ENCODE data around the gene PCDH19.
"Not testable (repeated sequence)": the region's sequence is repeated elsewhere in the genome, so short reads cannot be mapped to it uniquely, and the experiment has no call there.

PCDH19 gene, protein sequence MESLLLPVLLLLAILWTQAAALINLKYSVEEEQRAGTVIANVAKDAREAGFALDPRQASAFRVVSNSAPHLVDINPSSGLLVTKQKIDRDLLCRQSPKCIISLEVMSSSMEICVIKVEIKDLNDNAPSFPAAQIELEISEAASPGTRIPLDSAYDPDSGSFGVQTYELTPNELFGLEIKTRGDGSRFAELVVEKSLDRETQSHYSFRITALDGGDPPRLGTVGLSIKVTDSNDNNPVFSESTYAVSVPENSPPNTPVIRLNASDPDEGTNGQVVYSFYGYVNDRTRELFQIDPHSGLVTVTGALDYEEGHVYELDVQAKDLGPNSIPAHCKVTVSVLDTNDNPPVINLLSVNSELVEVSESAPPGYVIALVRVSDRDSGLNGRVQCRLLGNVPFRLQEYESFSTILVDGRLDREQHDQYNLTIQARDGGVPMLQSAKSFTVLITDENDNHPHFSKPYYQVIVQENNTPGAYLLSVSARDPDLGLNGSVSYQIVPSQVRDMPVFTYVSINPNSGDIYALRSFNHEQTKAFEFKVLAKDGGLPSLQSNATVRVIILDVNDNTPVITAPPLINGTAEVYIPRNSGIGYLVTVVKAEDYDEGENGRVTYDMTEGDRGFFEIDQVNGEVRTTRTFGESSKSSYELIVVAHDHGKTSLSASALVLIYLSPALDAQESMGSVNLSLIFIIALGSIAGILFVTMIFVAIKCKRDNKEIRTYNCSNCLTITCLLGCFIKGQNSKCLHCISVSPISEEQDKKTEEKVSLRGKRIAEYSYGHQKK (N-terminal part only)

DNA sequence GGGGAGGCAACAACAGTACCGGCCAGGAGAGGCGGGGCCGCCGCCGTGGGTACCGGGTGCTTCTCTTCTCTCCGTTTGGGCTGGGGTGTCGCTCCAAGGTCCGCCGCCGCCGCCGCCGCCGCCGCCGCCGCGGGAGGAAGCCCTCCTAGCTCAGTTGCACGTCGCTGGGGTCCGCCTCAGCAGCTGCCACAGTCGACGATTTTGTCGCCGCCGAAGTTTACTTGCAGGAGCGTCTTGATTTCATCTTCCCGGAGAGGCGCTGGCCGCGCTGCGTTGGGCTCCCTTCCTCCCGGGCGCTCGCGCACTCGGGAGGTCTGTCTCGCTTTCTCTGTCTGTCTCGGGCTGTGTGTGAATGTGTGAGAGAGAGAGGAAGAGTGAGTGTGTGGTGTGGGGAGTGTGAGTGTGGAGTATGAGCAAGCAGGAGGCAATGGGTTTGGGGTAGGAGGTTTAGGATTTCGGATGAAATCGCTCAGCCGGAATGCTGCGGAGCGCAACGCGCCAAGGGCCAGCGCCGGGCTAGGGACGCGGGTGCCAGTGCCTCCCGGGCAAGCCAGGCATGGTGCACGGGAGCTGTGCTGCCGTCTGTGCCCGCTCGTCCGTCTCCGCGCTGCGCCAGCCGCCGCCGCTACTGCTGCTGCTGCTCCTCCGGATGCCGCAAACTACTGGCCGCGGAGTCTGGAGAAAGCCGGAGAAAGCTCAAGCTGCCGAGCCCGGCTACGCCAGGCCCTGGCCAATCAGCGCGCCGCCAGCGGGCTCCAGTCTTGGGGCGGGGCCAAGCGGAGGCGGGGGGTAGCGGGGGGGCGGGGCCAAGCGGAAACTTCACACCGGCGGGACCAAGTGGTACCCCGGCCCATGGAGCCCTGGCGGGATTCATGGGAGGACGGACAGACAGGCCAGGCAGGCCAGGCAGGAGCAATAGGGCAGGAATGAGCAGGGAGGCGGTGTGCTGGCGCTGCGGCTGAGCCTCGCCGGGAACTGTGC, at the start of gene PCDH19:
Gene PCDH19 (minus strand): TSS at position 664 of the 981 bp plus-strand sequence. CDS start 1,676 bp downstream, outside the sequence.
- in situ Hi-C loops (cut with HindIII; ENCODE audit: low sequenced_read_pairs), result no loop called here

DNA sequence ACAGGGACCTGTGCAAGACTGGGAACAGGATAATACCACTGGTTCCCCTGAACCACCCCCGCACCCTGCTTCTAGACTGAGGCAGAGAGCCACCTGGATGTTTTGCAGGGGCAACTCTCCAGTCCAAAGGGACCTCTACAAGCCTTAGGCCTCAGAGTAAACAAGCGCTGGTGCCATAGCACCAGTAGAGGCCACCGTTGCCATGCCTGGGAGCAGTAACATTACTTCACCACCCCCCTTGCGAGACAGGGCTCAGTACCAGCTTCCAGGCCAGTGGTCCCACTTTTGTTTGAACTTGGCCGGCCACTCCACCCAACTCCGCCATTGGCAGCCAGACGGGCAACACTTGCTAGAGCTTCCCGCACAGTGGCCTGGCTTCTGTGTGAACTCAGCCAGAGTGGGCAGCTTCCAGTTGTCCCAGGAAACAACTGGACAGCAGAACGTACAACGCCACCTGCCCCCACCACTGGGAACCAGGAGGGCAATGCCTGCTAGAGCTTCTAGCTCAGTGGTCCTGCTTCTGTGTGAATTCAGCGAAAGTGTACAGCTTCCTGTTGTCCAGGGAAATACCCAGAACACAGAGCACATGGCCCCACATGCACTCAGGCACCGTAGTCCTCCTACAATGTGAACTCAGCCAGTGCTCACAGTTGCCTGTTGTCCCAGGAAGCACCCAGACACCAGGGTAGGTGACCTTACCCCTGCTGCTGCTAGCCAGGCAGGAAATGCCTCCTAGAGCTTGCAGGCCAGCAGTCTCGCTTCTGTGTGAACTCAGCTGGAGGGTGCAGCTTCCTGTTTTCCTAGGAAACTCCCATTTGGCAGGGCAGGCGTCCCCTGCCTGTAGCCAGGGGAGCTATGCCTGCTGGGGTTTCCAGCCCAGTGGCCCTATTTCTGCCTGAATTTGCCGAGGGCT, 39.9 kb upstream of the PCDH19 start:
- in situ Hi-C loops (cut with HindIII; ENCODE audit: low sequenced_read_pairs), result no loop called here

DNA sequence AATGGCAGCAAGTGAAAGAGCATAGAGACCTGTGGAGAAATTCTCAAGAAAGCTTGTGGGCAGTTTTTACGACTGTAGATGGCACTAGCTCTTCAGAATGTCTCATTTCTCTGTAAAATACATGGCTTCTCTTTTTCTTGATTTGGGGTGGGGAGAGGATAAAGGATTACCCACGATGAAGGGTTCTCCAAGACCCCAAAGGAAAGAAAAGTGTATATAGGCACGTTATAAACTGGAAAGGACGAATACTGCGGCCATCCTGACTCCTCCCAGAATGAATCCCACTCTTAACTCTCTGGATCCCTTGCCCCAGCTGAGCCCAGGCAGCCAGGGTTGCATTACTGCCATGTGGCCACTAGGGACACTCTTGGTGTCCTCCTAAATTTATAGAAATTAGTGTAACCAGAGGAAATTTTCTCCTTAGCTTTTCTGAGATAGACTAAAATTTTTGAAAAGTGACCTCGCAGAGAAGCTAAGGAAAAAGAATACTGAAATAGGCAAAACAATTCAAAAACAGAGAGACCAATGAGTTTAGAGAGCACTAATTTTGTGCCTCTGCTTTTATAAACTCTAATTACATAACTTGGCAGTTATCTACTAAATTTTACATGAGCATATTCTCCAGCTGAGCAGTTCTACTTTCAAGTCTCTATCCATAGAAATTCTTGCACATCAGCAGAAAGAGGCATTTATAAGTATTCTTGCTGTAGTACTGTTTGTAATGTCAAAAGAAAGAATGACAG, 37.8 kb upstream of the PCDH19 start:
- in situ Hi-C loops (cut with HindIII; ENCODE audit: low sequenced_read_pairs), result no loop called here

DNA sequence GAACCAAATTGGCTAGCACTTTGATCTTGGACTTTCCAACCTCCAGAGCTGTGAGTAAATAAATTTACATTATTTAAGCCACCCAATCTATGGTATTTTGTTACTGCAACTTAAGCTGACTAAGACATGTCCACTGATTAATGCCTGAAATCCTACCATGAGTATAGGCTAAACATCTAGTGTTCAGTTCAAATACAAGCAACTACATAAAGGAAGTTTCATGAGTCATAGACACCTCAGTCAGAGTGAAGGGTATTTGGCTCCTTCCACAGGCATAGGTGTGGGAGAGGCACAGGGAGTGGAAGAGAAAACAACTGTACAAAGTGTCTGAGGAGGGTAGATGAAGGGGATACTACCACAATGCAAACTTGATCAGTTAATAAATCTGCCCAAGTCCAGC, 35.5 kb upstream of the PCDH19 start:
- in situ Hi-C loops (cut with HindIII; ENCODE audit: low sequenced_read_pairs), result no loop called here

DNA sequence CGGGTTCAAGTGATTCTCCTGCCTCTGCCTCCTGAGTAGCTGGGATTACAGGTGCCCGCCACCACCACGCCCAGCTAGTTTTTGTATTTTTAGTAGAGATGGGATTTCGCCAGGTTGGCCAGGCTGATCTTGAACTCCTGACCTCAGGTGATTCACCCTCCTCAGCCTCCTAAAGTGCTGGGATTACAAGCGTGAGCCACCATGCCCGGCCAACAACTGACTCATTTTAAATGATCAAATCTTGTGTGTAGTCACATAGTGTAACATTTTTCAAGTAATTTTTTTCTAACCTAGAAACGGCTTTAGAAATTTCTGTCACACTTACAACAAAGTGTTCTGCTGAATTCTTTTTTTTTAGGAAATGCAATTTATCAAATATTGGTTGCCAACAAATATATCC, 31.2 kb upstream of the PCDH19 start:
- in situ Hi-C loops (cut with HindIII; ENCODE audit: low sequenced_read_pairs), result not testable (repeated sequence)

DNA sequence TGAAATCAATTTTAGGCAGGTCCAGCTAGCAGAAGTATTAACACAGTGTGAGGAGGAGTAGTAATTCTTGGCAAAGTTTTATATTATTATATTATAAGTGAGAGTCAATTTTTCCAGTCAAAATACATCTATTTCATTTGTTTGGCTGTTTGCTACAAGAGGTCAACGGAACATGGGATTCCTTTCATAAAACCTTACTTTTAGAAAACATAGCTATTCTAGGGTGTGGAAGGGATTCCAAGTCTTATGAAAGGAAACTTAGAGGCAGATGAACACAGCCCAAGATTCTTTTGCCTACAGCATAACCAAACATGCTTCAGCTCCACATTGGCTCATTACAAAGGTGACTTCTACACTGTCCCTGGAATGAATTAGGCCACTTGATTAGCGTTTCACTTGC, 29.9 kb upstream of the PCDH19 start:
- in situ Hi-C loops (cut with HindIII; ENCODE audit: low sequenced_read_pairs), result no loop called here

DNA sequence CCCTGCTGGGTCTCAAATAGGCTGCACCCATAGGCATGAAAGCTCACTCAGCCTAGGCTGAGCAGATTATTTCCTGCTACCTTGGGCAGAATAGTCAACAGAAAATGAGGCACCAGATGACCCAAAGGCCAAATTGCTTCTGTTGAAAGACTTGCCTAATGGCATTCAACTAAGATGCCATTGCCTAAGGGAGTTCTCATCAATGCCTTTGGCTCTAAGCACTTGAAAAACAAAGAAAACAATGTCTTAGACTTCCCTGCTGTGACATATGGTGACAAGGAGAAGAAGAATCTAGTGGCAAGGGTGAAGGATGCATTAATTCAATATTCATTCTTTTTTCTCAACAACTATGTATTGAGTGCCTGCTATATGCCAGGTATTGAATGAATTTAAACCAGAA, 25.7 kb upstream of the PCDH19 start:
- in situ Hi-C loops (cut with HindIII; ENCODE audit: low sequenced_read_pairs), result no loop called here

DNA sequence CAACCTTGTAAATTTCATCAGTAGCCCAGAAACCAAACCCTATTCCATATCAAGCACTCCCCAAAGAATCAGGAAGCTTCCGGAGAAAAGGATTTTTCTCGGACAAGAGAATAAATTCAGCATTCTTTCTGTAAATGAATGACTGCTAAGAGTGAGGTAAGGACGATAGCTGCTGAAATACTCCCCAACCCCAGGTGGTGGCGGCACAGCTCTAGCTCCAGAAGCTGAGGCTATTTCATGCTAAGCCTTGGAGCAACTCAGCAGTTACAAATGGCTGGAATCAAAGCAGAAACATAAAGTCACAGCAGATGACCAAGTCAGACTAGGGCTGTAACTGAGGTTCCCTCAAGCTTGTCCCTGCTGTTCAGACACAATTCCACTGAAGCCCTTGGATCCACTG, 13.9 kb upstream of the PCDH19 start:
- in situ Hi-C loops (cut with HindIII; ENCODE audit: low sequenced_read_pairs), result no loop called here

DNA sequence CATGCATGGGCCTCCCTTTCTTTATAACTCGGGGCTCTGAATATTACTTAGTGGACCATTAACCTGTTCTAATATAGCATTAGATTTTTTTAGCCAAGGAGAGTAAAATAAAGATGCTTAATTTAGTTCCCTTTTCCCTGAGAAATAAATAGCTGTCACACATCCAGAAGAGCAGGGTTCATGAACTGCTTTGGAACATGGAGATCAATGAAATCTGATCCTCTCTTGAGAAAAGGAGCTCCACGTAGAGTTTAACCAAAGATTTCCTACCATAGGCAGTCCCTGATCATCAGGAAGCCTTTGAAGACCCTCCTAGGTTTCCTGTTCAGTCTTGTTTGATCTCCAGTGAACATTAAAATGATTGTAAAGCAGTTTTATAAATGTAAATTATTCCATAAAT, 8.5 kb upstream of the PCDH19 start:
- in situ Hi-C loops (cut with HindIII; ENCODE audit: low sequenced_read_pairs), result no loop called here

DNA sequence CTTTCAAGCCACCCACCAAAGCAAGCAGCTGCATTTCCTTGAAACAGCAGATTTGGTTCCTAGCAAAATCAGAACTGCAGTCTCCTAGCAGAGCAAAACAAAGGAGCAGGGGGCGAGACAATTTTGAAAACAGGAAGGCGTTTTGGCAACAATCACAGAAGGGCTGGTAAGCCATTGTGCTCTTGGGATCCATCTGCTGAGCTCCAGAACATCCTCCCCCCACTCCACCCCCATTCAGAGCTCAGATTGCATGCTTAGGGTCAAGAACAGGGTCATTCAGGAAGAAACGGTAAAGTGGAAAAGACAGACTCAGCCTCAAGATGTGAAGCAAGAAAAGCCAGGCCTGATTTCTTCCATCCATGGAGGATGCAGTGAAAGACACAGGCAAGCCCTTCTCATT, 7.6 kb upstream of the PCDH19 start:
- in situ Hi-C loops (cut with HindIII; ENCODE audit: low sequenced_read_pairs), result no loop called here

DNA sequence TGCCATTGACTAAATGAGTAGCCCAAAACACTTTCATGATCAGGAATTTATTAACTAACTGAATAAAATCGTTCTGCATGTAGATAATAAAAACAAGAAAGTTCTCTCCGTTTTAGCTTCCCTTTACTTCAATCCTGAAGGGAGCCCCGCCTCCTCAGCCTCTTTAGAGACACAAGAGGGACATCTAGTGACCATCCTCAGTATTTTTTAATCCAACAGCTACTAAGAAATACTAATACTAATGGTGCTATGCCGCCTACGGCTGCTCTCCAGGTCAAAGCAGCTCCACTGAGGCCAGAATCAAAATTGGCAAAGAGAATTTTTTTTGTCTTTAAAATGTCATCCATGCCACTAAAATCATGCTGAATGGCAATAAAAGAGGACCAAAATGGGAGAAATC, 3.2 kb upstream of the PCDH19 start:
- in situ Hi-C loops (cut with HindIII; ENCODE audit: low sequenced_read_pairs), result no loop called here

DNA sequence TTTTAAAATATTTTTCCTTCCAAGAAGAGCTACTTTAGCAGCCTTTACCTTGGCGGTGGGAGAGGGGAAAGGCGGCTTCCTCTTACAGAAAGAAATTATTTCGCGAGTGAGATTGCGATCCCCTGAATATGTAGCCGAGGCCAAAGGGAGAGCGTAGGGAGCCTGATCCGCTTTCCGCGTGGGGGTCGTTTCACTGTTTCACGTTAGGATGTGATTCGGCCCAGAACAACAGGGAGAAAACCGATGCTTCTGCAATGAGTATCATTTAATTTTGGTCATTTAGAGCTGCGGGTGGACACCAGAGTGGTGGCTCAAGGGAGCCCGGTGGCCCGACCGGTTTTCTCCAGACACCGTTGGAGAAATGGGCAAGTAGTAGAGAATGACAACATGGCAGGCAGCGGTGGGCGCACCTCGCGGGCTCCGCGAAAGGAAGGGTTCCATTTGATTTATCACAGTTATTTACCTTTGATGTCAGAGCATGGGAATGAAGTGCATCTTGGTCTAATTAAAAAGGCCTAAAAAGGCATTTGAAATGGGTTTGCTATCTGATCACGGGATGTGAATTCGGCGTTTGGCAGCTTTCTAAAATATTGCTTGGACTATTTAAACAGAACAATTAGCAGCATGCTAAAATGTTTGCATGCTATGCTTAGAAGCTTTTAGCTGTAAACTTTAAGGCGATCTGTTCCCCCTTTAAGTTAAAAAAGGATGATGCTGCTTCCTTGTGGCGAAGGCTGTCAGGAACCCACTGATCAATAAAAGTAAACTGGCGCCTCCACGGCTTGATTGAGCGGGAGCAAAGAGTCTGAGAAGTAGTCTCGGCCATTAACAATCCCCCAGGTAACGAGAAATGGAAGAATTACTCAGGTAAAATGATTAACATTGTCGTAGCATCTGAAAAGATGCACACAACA, 2.0 kb upstream of the PCDH19 start:
- in situ Hi-C loops (cut with HindIII; ENCODE audit: low sequenced_read_pairs), result no loop called here

DNA sequence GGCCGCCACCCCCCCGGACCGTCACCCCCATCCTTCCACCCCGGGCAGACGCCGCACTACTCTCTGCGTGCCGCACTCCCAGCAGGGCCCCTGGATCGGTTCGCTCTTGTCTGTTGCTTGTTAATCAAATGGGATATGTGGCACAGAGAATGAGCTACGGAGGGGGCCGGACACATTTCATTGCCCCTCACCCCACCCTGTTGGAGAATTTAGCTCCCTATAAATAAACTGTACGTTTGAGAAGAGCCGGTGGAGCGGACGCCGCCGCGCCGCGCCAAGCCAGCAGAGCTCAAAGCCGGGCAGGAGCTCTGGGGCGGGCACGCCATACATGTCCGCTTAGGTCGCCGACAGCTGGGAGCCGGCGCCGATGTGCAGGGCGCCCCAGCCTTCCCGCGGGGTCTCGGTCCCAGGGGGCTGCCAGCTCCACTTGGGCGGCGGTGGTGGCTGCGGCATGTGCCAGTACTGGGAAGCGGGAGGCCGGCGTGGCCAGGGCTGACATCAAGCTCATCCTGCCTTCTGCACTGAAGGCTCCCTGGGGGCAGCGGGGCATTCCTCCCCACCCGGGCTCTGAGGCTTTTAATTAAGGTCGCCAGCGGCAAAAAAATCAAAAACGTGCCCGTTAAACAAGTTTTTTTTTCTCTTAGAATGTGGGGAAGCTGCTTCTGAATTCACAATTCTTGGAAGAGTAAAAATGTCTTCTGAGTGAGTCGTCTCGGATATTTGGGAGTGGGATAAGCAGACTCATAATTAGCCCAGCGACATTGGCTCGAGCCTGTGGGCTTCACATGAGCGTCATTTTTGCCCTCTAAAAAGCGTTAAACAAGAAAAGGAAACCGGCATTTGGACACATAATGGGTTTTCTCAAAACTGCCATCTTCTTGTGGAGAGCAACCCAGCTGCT, 1.1 kb upstream of the PCDH19 start:
- in situ Hi-C loops (cut with HindIII; ENCODE audit: low sequenced_read_pairs), result no loop called here

DNA sequence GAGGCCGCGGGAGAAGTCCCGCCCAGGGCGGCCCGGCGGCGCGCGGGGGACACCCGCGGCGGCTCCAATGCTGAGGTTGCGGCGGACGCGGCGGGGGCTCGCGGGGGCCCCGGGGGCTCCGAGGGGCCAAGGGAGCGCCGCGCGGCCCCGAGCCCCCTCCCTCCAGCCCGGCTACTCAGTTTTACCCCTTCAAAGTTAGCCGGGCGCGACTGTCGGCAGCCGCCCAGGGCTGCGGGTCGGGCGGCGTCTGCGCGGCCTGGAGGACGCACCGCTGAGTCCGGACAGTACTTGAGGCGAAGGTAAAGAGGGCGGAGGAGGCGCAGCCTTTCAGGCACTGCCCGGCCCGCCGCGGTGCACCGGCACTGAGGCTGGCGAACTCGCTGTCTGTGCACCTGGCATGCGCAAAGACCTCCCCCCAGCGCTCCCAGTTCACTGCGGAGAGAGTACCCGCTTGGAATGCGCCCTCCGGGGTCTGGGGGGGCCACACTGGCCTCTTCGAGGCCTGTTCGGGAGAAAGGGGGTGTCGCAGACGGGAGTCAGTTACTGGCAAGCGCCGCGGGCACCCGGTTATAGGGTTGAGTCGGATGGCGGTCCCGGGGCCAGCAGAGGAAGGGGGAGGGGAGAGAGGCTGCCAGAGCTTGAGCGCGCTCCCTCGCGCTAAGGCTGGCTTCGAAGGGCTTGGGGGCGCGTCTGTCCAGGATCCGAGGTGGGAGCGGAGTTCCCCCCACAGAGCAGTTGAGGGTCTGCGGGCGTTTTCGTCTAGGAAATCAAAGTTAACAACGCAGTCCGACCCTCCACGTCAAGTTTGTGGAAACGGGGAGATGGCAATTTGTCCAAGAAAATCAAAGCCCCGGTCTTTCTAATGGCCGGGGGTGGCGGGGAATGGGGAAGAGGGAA, 1.1 kb downstream of the PCDH19 start:
- in situ Hi-C loops (cut with HindIII; ENCODE audit: low sequenced_read_pairs), result no loop called here

DNA sequence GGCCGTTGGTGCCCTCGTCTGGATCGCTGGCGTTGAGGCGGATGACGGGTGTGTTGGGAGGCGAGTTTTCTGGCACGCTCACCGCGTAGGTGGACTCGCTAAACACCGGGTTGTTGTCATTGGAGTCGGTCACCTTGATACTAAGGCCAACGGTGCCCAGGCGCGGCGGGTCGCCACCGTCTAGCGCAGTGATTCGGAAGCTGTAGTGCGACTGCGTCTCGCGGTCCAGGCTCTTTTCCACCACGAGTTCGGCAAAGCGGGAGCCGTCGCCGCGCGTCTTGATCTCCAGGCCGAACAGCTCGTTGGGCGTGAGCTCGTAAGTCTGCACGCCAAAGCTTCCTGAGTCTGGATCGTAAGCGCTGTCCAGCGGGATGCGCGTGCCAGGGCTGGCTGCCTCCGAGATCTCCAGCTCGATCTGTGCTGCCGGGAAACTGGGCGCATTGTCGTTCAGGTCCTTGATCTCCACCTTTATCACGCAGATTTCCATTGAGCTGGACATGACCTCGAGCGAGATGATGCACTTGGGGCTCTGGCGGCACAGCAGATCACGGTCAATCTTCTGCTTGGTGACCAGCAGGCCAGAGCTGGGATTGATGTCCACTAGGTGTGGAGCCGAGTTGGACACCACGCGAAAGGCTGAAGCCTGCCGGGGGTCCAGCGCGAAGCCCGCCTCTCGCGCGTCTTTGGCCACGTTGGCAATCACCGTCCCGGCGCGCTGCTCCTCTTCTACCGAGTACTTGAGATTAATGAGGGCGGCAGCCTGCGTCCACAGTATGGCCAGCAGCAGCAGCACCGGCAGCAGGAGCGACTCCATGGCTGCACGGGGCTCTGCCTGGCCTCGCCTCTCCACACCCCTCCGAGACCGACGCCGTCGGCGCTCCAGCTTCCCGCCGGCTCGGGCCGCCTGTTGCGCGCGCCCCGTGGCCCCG, 2.0 kb downstream of the PCDH19 start:
- in situ Hi-C loops (cut with HindIII; ENCODE audit: low sequenced_read_pairs), result no loop called here

Measured in DLD1 (cell line).